HepG2 (cell line): ENCODE results near the gene FAM229B. TPM values are rescaled to one million over a fixed set of nuclear protein-coding genes. Genes with fewer than 3 reads are reported as not detected.

Experiments
- ATAC-seq: fragments of 200-7000 bp; cut with Tn5 transposase; 3 replicates; pipeline ENCODE4 v1.9.1; 2020; ENCODE audit warnings: mild to moderate bottlenecking, moderate library complexity
- BruUV-seq: library from RNA; stranded (reverse); fragments of 400-500 nt; replicated peaks from 2 replicates; lab custom pipeline; 2021; lab: Mats Ljungman, UMichigan
- CTCF ChIA-PET: fragments of 300-600 bp; formaldehyde crosslinking; extraction: SDS; loops from one replicate; lab custom pipeline; 2021; ENCODE audit warnings: low total read pairs, inconsistent platforms, low intra/inter-chr PET ratio; lab: Yijun Ruan, JAX
- POLR2A ChIA-PET: fragments of 350-600 bp; sonication (Branson Sonifier 250); formaldehyde crosslinking; loops from one replicate; lab custom pipeline; 2020; ENCODE audit warnings: antibody characterized with exemption, inconsistent platforms; lab: Yijun Ruan, JAX
- DNase-seq: peaks from one replicate; pipeline ENCODE4 v3.0.0-alpha.2; 2015; ENCODE audit warnings: low spot score
- FAIRE-seq: peaks from 3 replicates; lab custom pipeline; 2011; peaks lifted over from hg19 to GRCh38; lab: Jason Lieb, UNC
- H2AFZ ChIP-seq: one replicate; pipeline ENCODE4 v1.6.1; 2011; ENCODE audit warnings: low read length, inconsistent platforms
- H3K27ac ChIP-seq: fragments of 300-600 bp; 3 replicates; pipeline ENCODE4 v1.8.0; 2011; ENCODE audit warnings: mixed run types, mild to moderate bottlenecking, mixed read lengths, low read length, inconsistent platforms; ENCODE audit not compliant: insufficient read depth; ENCODE audit errors: extremely low read length
- H3K27me3 ChIP-seq, 2 experiments: fragments of 200-600 bp in 1 of 2; 2 replicates in 1 of 2; 3 replicates in 1 of 2; pipeline versions ENCODE4 v1.6.0 to v1.8.0; 2011; ENCODE audit warnings: low read length in 2 of 2, mild to moderate bottlenecking in 2 of 2, moderate library complexity in 2 of 2, inconsistent platforms in 1 of 2; ENCODE audit not compliant: insufficient read depth in 2 of 2, control insufficient read depth in 1 of 2
- H3K36me3 ChIP-seq, 2 experiments: fragments of 200-600 bp in 1 of 2; replicated peaks in 1 of 2; 2 replicates in 1 of 2; 3 replicates in 1 of 2; pipeline versions ENCODE4 v1.5.1 to v1.8.0; 2011; ENCODE audit warnings: low read length in 2 of 2, inconsistent platforms in 1 of 2; ENCODE audit not compliant: insufficient read depth in 2 of 2, control insufficient read depth in 1 of 2
- H3K4me1 ChIP-seq: 2 replicates; pipeline ENCODE4 v1.5.1; 2012; ENCODE audit warnings: low read length, inconsistent platforms; ENCODE audit not compliant: insufficient read depth
- H3K4me2 ChIP-seq: 2 replicates; pipeline ENCODE4 v1.6.0; 2011; ENCODE audit warnings: low read depth, low read length, inconsistent platforms
- H3K4me3 ChIP-seq, 3 experiments: fragments of 200-600 bp in 1 of 3; sonication (generic), shearing (Covaris generic) in 1 of 3; replicated peaks in 1 of 3; 2 replicates each; pipeline ENCODE4 v1.5.1; 2011 to 2016; ENCODE audit warnings: low read length in 3 of 3, inconsistent platforms in 2 of 3, low read depth in 2 of 3, mild to moderate bottlenecking in 2 of 3, control low read depth in 1 of 3, mixed read lengths in 1 of 3; ENCODE audit not compliant: insufficient read depth in 1 of 3
- H3K79me2 ChIP-seq: one replicate; pipeline ENCODE4 v1.6.1; 2011; ENCODE audit warnings: low read length, inconsistent platforms; ENCODE audit not compliant: insufficient read depth
- H3K9ac ChIP-seq: 2 replicates; pipeline ENCODE4 v1.6.0; 2011; ENCODE audit warnings: mild to moderate bottlenecking, low read depth, low read length, inconsistent platforms; ENCODE audit not compliant: insufficient read depth
- H3K9me3 ChIP-seq: 2 replicates; pipeline ENCODE4 v1.5.1; 2012; ENCODE audit warnings: mild to moderate bottlenecking, low read length
- H4K20me1 ChIP-seq: 2 replicates; pipeline ENCODE4 v1.6.0; 2011; ENCODE audit warnings: inconsistent platforms, mild to moderate bottlenecking, low read length, moderate library complexity; ENCODE audit not compliant: insufficient read depth
- ARHGAP35 ChIP-seq: sonication (generic); formaldehyde crosslinking; IDR thresholded peaks from 2 replicates; pipeline ENCODE4 v1.9.0; 2022; ENCODE audit warnings: mild to moderate bottlenecking, inconsistent platforms, moderate library complexity, missing genetic modification reagents, borderline replicate concordance
- ARID2 ChIP-seq: sonication (generic); formaldehyde crosslinking; IDR thresholded peaks from 2 replicates; pipeline ENCODE4 v1.8.1; 2022; ENCODE audit warnings: mild to moderate bottlenecking, missing genetic modification reagents, borderline replicate concordance
- CAMTA2 ChIP-seq: sonication (generic); formaldehyde crosslinking; IDR thresholded peaks from 2 replicates; pipeline ENCODE4 v1.4.0; 2020; ENCODE audit warnings: mild to moderate bottlenecking, missing genetic modification reagents, borderline replicate concordance
- ELF4 ChIP-seq: sonication (generic); formaldehyde crosslinking; IDR thresholded peaks from 2 replicates; pipeline ENCODE4 v1.5.0; 2020; ENCODE audit warnings: missing genetic modification reagents, mild to moderate bottlenecking, moderate library complexity, borderline replicate concordance
- GATAD1 ChIP-seq: IDR thresholded peaks from 2 replicates; pipeline ENCODE4 v1.6.1; 2016; ENCODE audit warnings: missing genetic modification reagents, missing compliant biosample characterization
- MAFG ChIP-seq: sonication (generic); formaldehyde crosslinking; IDR thresholded peaks from 2 replicates; pipeline ENCODE4 v1.5.1; 2020; ENCODE audit warnings: mild to moderate bottlenecking, missing genetic modification reagents
- NCOR1 ChIP-seq: fragments of 200-600 bp; sonication (generic); IDR thresholded peaks from 2 replicates; pipeline ENCODE4 v1.7.0; 2017; ENCODE audit warnings: antibody characterized with exemption, low read length, borderline replicate concordance
- NFIB ChIP-seq: sonication (generic); formaldehyde crosslinking; IDR thresholded peaks from 2 replicates; pipeline ENCODE4 v1.9.0; 2021; ENCODE audit warnings: missing genetic modification reagents, mild to moderate bottlenecking, borderline replicate concordance
- PCBP1 ChIP-seq: fragments of 200-400 bp; formaldehyde crosslinking; IDR thresholded peaks from 2 replicates; pipeline ENCODE4 v1.6.1; 2017; ENCODE audit warnings: mild to moderate bottlenecking, low read depth, low read length, borderline replicate concordance
- RORA ChIP-seq: sonication (generic); formaldehyde crosslinking; IDR thresholded peaks from 2 replicates; pipeline ENCODE4 v1.5.0; 2020; ENCODE audit warnings: mild to moderate bottlenecking, missing genetic modification reagents, moderate library complexity
- ZNF138 ChIP-seq: sonication (generic); formaldehyde crosslinking; IDR thresholded peaks from 2 replicates; pipeline ENCODE4 v1.5.0; 2020; ENCODE audit warnings: mild to moderate bottlenecking, low read depth, missing genetic modification reagents
- ZNF232 ChIP-seq: sonication (generic); formaldehyde crosslinking; IDR thresholded peaks from 2 replicates; pipeline ENCODE4 v1.4.0; 2020; ENCODE audit warnings: missing genetic modification reagents, borderline replicate concordance
- ZNF292 ChIP-seq: sonication (generic); formaldehyde crosslinking; IDR thresholded peaks from 2 replicates; pipeline ENCODE4 v1.8.1; 2022; ENCODE audit warnings: mild to moderate bottlenecking, low read depth, missing genetic modification reagents, borderline replicate concordance
- ZSCAN9 ChIP-seq: IDR thresholded peaks from 2 replicates; pipeline ENCODE4 v1.6.1; 2016; ENCODE audit warnings: borderline replicate concordance
- WGBS: methylation state at CpG from one replicate; pipeline ENCODE4 v1.1.6; 2017; ENCODE audit warnings: low lambda C conversion rate; 5-methylcytosine and 5-hydroxymethylcytosine counted together
- in situ Hi-C: cut with HindIII; loops from 2 replicates; pipeline ENCODE4 v1.10.0; 2017; ENCODE audit warnings: low pct_unique_long_range_greater_than_20kb; ENCODE audit not compliant: extremely low pct_ligation_motif_present
- intact Hi-C: fragments of 100-400 bp; cut with micrococcal nuclease; formaldehyde crosslinking; loops from one replicate; pipeline ENCODE4 v1.10.0; 2022; ENCODE audit not compliant: unreplicated experiment
- polyA plus RNA-seq, 8 experiments: library from polyadenylated mRNA; depleted of rRNA in 3 of 8; stranded (reverse) in 7 of 8; unstranded in 1 of 8; fragments of >200 nt; fragmentation: Illumina TruSeq in 4 of 8; extraction: Trizol in 4 of 8; gene quantifications; 2 replicates each; pipeline versions ENCODE4 v1.2.1 to v1.2.3, GENCODE V29; 2011 to 2016; ENCODE audit warnings: low read depth in 4 of 8, missing spikeins in 1 of 8, mixed read lengths in 1 of 8; ENCODE audit not compliant: insufficient read depth in 1 of 8
- total RNA-seq, 5 experiments: library from RNA; depleted of rRNA; stranded (reverse); fragments of >200 nt; fragmentation: Illumina TruSeq; extraction: Trizol; gene quantifications; 2 replicates each; pipeline ENCODE4 v1.2.3, GENCODE V29; 2016; ENCODE audit warnings: low read depth in 1 of 5
- TF ChIP-seq, protein P1 (sequence below): IDR thresholded peaks from 2 replicates; pipeline ENCODE4 v1.6.1; 2016; ENCODE audit warnings: low read depth, missing genetic modification reagents, missing compliant biosample characterization
- TF ChIP-seq, protein P2 (sequence below): sonication (generic); formaldehyde crosslinking; IDR thresholded peaks from 2 replicates; pipeline ENCODE4 v1.9.0; 2022; ENCODE audit warnings: low read depth, missing genetic modification reagents
- TF ChIP-seq, protein P3 (sequence below): sonication (generic); formaldehyde crosslinking; conservative IDR thresholded peaks from 2 replicates; pipeline ENCODE4 v1.8.0; 2022; ENCODE audit warnings: missing genetic modification reagents

The FAM229B gene
- total and polyA plus RNA-seq, 2 of the 13 experiments (the other 11 are each of a cell fraction or from before 2014, with no cell fraction given), result 11.3 to 19.5 TPM

DNA sequence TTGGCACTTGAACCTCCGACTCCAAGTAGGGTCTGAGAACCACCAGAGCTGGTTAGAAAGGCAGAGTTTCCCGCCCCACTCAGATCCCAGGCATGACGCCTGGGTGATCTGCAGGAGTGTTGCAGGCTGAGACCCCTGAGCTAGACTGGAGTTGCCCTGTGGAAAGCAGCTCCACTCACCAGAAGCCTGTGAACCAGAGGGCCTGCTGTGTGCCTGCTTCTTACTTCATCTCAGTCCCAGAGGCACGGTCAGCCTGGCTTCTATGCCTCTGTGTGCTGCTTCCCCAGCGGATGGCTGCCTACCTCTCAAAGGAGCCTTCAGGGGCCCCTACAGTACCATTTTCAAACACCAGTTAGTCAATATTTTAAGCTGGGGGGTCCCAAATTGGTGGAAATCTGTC is 49.1 kb upstream of the FAM229B start:
- peaks cover 0 to 10% of the 10 kb centered on the region in 2 experiments; a peak in 3 of 5 replicates for H3K27me3 ChIP-seq
- FAIRE-seq, result no peak
- no peak overlapping the region for H3K4me3 ChIP-seq
- H4K20me1 ChIP-seq, result no peaks in the 10 kb centered on the region
- no peak overlapping the region for H3K9ac ChIP-seq
- CTCF ChIA-PET, result no interaction called here
- POLR2A ChIA-PET, result no interaction called here
- H3K4me1 ChIP-seq, result no peaks in the 10 kb centered on the region
- DNase-seq, result no peak
- H2AFZ ChIP-seq, result no peak overlapping the region
- H3K79me2 ChIP-seq, result no peaks in the 10 kb centered on the region
- in situ Hi-C loops (no loop called here), intact Hi-C loops (no loop called here)
- no peaks in the 10 kb centered on the region for H3K9me3 ChIP-seq
- H3K36me3 ChIP-seq, result no peaks in the 10 kb centered on the region
- H3K27ac ChIP-seq, result no peak overlapping the region
- 16% methylated on average over 5 of the region's 5 CpGs for WGBS
- H3K4me2 ChIP-seq, result no peak overlapping the region
- ATAC-seq, result no peak
- no TSS peak for BruUV-seq
- TF ChIP-seq, protein P1, sequence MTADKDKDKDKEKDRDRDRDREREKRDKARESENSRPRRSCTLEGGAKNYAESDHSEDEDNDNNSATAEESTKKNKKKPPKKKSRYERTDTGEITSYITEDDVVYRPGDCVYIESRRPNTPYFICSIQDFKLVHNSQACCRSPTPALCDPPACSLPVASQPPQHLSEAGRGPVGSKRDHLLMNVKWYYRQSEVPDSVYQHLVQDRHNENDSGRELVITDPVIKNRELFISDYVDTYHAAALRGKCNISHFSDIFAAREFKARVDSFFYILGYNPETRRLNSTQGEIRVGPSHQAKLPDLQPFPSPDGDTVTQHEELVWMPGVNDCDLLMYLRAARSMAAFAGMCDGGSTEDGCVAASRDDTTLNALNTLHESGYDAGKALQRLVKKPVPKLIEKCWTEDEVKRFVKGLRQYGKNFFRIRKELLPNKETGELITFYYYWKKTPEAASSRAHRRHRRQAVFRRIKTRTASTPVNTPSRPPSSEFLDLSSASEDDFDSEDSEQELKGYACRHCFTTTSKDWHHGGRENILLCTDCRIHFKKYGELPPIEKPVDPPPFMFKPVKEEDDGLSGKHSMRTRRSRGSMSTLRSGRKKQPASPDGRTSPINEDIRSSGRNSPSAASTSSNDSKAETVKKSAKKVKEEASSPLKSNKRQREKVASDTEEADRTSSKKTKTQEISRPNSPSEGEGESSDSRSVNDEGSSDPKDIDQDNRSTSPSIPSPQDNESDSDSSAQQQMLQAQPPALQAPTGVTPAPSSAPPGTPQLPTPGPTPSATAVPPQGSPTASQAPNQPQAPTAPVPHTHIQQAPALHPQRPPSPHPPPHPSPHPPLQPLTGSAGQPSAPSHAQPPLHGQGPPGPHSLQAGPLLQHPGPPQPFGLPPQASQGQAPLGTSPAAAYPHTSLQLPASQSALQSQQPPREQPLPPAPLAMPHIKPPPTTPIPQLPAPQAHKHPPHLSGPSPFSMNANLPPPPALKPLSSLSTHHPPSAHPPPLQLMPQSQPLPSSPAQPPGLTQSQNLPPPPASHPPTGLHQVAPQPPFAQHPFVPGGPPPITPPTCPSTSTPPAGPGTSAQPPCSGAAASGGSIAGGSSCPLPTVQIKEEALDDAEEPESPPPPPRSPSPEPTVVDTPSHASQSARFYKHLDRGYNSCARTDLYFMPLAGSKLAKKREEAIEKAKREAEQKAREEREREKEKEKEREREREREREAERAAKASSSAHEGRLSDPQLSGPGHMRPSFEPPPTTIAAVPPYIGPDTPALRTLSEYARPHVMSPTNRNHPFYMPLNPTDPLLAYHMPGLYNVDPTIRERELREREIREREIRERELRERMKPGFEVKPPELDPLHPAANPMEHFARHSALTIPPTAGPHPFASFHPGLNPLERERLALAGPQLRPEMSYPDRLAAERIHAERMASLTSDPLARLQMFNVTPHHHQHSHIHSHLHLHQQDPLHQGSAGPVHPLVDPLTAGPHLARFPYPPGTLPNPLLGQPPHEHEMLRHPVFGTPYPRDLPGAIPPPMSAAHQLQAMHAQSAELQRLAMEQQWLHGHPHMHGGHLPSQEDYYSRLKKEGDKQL, result no peak
- TF ChIP-seq ELF4 (CRISPR knock-in tag) (no peak), MAFG (CRISPR knock-in tag) (no peak), PCBP1 (no peak), RORA (no peak), CAMTA2 (CRISPR knock-in tag) (no peak), ZNF232 (CRISPR knock-in tag) (no peak), ZNF138 (CRISPR knock-in tag) (no peak), ZNF292 (CRISPR knock-in tag) (no peak), GATAD1 (CRISPR knock-in tag) (no peak), NCOR1 (no peak), ARID2 (no peak), ZSCAN9 (CRISPR knock-in tag) (no peak), NFIB (CRISPR knock-in tag) (no peak), ARHGAP35 (CRISPR knock-in tag) (no peak)
- TF ChIP-seq, protein P2, sequence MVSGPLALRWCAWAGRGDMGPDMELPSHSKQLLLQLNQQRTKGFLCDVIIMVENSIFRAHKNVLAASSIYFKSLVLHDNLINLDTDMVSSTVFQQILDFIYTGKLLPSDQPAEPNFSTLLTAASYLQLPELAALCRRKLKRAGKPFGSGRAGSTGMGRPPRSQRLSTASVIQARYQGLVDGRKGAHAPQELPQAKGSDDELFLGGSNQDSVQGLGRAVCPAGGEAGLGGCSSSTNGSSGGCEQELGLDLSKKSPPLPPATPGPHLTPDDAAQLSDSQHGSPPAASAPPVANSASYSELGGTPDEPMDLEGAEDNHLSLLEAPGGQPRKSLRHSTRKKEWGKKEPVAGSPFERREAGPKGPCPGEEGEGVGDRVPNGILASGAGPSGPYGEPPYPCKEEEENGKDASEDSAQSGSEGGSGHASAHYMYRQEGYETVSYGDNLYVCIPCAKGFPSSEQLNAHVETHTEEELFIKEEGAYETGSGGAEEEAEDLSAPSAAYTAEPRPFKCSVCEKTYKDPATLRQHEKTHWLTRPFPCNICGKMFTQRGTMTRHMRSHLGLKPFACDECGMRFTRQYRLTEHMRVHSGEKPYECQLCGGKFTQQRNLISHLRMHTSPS (CRISPR knock-in tag), result no peak
- TF ChIP-seq, protein P3, sequence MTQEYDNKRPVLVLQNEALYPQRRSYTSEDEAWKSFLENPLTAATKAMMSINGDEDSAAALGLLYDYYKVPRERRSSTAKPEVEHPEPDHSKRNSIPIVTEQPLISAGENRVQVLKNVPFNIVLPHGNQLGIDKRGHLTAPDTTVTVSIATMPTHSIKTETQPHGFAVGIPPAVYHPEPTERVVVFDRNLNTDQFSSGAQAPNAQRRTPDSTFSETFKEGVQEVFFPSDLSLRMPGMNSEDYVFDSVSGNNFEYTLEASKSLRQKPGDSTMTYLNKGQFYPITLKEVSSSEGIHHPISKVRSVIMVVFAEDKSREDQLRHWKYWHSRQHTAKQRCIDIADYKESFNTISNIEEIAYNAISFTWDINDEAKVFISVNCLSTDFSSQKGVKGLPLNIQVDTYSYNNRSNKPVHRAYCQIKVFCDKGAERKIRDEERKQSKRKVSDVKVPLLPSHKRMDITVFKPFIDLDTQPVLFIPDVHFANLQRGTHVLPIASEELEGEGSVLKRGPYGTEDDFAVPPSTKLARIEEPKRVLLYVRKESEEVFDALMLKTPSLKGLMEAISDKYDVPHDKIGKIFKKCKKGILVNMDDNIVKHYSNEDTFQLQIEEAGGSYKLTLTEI (CRISPR knock-in tag), result no peak
